Measurements from ENCODE around the gene LYPD6.

The LYPD6 gene

DNA sequence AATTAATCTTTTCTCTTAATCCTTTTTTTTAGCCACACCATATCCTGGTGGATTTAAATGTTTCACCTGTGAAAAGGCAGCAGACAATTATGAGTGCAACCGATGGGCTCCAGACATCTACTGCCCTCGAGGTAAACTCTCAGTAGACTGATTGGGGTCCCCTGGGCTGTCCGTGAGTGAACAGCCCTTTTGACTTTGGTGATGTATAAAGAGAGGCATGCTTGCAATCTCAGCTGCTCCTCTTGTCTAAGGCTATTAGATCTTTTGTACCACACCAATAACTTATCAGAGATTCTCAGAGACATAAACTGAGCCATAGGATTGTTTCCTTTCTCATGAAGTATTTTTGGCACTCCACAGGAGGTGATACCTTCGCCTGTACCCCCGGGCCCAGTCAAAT, 118.6 kb downstream of the LYPD6 start:
- H3K27ac ChIP-seq = no peak overlapping the region
- TF ChIP-seq ZFX (IDR thresholded peaks at IDR 0.05; ENCODE audit: borderline replicate concordance) = no peak
- TF ChIP-seq, protein P1, sequence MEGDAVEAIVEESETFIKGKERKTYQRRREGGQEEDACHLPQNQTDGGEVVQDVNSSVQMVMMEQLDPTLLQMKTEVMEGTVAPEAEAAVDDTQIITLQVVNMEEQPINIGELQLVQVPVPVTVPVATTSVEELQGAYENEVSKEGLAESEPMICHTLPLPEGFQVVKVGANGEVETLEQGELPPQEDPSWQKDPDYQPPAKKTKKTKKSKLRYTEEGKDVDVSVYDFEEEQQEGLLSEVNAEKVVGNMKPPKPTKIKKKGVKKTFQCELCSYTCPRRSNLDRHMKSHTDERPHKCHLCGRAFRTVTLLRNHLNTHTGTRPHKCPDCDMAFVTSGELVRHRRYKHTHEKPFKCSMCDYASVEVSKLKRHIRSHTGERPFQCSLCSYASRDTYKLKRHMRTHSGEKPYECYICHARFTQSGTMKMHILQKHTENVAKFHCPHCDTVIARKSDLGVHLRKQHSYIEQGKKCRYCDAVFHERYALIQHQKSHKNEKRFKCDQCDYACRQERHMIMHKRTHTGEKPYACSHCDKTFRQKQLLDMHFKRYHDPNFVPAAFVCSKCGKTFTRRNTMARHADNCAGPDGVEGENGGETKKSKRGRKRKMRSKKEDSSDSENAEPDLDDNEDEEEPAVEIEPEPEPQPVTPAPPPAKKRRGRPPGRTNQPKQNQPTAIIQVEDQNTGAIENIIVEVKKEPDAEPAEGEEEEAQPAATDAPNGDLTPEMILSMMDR (IDR thresholded peaks at IDR 0.05) = no peak

GRCh38 chr2:149451417-149452165, 121.2 kb downstream of the LYPD6 start:
- TF ChIP-seq, protein P1 (IDR thresholded peaks at IDR 0.05) = no peak
- TF ChIP-seq ZFX (IDR thresholded peaks at IDR 0.05; ENCODE audit: borderline replicate concordance) = no peak
- no peak overlapping the region for H3K27ac ChIP-seq

DNA sequence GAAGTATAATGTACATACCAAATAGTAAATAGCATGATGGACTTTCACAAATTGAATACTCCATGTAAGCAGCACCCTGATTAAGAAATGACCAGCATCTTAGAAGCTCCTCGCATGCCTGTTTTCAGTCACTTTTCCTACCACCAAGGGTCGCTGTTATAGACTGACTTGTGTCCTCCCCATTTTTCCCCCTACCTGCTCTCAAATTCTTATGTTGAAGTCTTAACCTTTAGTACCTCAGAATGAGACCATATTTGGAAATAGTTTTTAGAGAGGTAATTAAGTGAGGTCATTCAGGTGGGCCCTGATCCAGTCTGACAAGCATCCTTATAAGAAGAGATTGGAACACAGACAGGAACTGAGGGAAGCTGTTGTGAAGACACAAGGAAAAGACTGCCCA, 125.9 kb downstream of the LYPD6 start:
- H3K27ac ChIP-seq = no peak overlapping the region
- TF ChIP-seq ZFX (IDR thresholded peaks at IDR 0.05; ENCODE audit: borderline replicate concordance) = no peak
- TF ChIP-seq, protein P1 (IDR thresholded peaks at IDR 0.05) = no peak

DNA sequence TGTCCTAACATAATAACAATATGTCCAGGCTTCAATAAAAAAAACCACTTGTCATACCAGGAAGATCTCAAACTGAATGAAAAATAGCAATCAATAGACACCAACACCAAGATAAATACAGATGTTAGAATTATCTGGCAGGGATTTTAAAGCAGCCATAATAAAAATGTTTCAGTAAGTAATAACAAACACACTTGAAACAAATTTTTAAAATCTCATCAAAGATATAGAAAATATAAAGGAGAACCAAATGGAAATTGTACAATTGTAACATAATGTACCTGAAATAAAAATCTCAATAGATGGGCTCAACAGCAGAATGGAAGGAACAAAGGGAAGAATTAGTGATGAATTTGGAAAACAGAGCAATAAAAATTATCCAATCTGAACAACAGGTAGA, 128.1 kb downstream of the LYPD6 start:
- TF ChIP-seq, protein P1 (IDR thresholded peaks at IDR 0.05) = no peak
- TF ChIP-seq ZFX (IDR thresholded peaks at IDR 0.05; ENCODE audit: borderline replicate concordance) = no peak
- H3K27ac ChIP-seq = no peak overlapping the region

DNA sequence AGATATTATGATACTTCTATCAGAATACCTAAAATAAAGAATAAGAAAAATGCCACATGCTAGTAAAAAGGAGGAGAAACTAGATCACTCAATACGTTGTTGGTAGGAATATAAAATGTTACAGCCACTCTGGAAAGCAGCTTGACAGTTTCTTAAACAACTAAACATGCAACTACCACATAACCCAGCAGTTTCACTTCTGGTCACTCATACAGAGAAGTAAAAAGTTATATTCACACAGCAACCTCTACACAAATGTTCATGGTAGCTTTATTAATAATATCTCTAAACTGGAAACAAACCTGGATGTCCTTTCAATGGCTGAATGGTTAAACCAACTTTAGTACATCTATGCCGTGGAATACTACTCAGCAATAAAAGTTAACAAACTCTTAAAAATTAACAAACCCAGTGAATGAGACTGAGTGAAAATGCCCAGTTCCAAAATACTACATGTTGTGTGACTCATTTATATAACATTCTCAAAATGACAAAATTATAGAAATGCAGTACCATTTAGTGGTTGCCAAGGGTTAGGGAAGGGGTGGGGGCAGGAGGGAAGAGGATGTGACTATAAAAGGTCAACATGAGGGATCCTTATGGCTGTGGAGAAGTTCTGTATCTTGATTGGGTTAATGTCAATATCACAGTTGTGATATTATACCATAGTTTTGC, 133.1 kb downstream of the LYPD6 start:
- TF ChIP-seq ZFX (IDR thresholded peaks at IDR 0.05; ENCODE audit: borderline replicate concordance) = no peak
- TF ChIP-seq, protein P1 (IDR thresholded peaks at IDR 0.05) = no peak
- H3K27ac ChIP-seq = no peak overlapping the region

GRCh38 chr2:149464396-149464795, 134.0 kb downstream of the LYPD6 start:
- no peak overlapping the region for H3K27ac ChIP-seq
- TF ChIP-seq ZFX (IDR thresholded peaks at IDR 0.05; ENCODE audit: borderline replicate concordance) = no peak
- TF ChIP-seq, protein P1 (IDR thresholded peaks at IDR 0.05) = no peak

- TF ChIP-seq ZFX (IDR thresholded peaks at IDR 0.05; ENCODE audit: borderline replicate concordance) = no peak
- TF ChIP-seq, protein P1 (IDR thresholded peaks at IDR 0.05) = no peak
- no peak overlapping the region for H3K27ac ChIP-seq
These were observed 135.5 kb downstream of the LYPD6 start for GRCh38 chr2:149465873-149466272.
